Fibroblast of skin of left biceps (primary cell): ENCODE results near the gene PPP1R15B.
A peak's percentile ranks its signal among the peaks of the same experiment; 100 is the strongest.

Source experiments
- DNase-seq, 2 experiments: peaks; one replicate each; pipeline ENCODE4 v3.0.0-alpha.2; 2013; ENCODE audit warnings: low read depth in 2 of 2

The PPP1R15B gene

DNA sequence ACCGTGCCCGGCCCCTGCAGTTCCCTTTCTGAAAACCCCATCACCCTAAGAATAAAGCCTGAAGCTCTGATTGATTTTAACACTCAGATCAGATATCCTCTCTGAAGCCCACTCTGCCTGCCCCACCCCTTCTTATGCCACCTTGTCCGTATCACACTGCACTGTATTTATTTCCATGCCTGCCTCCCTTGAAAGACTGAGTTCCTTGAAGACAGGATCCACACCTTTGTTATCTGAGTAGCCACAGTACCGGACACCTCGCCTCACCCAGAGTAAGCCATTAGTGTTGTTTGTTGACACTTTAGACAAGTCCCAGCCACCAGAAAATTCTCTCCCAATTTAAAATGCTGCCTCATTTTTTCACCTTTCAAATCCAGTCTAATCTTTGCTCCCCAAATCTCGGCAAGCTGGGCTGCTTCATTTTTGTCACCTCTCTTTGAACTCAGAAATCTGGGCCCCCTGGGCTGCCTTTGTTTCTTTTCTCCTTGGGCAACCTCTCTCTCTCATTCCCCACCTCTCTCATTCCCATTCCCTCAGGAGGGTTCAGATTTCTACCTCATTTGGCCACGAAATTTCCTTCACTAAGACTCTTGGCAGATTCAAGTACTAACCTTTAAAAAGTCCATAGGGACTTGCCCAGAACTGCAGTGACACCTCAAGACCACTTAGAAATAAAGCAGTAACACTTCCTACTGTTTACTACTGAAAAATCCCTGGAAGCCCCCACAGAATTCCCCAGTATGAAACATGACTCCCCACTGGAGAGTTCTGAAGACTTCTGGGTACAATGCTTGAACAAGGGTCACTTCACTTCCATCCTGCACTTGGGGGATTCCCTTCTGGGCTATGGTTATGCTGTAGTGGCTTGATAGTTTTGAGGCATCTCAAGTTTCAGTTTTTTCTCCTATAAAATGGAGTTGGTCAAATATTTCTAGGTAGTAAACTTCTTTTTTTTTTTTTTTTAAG, 8.7 kb upstream of the PPP1R15B start:
- no peak for DNase-seq

DNA sequence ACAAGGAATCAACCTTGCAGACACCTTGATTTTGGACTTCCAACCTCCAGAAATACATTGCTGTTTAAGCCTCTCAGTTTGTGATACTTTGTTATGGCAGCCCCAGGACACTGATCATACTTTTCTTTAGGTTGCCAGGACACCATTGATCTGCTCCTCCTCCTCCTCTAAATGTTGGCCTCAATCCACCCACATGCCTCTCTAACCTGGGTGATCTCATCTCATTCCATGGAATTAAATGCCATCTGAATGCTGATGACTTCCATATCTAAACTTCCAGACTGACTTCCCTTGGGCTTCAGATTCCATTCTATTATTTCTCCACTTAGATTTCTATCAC, 7.4 kb upstream of the PPP1R15B start:
- peak in 1 of 2 experiments; percentile 33 for DNase-seq

DNA sequence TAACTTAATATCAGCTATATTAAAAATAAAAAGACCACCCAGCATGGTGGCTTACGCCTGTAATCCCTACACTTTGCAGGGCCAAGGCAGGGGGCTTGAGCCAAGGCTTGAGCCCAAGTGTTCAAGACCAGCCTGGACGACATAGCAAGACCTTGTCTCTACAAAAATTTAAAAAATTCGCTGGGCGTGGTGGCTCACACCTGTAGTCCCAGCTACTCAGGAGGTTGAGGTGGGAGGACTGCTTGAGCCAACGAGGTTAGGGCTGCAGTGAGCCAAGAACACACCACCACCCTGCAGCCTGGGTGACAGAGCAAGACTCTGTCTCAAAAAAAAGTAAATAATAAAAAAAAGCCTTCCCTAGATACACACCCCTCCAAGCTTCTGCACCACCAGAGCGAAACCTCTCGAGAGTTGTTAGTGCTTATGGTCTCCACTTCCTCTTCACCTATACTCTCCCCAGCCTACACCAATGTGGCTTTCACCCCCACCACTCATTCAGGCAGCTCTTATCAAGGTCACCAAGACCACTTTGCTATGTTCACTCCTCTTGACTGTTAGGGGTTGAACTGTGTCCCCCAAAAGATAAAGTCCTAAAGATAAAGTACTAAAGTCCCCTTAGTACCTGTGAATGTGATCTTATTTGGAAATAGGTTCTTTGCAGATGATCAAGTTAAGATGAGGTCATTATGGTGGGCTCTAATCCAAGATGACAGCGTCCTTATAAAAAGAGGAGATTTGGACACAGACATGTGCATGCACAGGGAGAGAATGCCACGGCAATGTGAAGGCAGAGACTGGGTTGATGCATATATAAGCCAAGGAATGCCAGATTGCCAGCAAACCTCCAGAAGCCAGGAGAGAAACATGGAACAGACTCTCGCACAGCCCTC, 6.8 kb upstream of the PPP1R15B start:
- DNase-seq = no peak

DNA sequence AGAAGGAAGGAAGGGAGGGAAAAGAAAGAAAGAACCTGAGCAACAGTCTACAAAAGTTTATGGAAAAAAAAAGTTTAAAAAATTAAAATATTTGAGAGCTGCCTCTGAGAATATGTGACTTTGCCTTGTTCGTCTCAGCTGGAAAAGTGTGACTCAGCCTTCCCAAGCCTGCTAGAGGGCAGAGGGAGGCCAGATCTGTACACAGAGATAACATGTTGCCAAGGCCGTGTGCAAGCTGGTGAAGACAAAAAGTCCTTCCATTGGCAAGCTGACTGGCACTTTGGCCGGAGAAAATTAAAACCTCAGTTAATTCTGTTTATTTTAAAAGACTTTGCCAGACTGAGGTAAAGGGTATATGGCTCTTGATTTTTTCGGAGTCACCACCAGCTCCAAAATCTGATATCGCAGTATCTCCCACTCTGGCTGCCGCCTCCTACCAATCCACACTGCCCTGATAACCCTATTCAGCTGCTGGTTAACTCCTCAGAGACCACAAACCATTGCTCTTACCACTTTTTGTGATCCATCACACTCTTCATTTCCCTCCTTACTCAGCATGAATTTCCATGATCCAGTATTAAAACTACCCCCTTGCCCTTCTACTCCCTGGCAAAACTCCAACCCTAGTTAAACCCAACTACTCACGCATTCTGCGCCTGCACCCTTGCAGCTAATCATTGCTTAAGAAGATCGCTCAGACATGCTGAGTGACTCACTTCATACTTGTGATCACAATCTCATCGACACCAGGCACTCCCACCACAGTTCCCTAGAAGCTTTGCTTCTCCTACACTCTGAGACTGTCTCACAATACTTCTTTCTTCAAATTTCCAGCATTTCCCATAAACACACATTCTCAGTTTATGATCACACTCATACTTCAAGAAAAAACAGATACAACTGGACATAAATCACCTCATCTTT, 5.7 kb upstream of the PPP1R15B start:
- peak; percentile 95 to 97 for DNase-seq

DNA sequence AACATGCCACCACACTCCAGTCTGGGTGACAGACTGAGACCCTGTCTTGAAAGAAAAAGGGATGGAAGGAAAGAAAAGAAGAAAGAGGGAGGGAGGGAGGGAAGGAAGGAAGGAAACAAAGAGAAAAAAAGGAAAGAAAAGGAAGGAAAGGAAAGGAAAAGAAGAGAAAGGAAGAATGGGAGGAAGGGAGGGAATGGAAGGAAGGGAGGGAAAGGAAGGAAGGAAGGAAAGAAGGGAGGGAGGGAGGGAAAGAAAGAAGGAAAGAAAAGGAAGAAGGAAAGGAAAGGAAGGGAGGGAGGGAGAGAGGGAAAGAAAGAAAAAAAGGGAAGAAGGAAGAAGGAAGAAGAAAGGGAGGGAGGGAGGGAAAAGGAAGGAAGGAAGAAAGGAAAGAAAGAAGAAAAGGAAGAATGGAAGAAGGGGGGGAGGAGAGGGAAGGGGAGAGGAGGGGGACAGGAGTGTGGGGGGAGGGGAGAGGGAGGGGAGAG, 5.0 kb upstream of the PPP1R15B start:
- no peak for DNase-seq

DNA sequence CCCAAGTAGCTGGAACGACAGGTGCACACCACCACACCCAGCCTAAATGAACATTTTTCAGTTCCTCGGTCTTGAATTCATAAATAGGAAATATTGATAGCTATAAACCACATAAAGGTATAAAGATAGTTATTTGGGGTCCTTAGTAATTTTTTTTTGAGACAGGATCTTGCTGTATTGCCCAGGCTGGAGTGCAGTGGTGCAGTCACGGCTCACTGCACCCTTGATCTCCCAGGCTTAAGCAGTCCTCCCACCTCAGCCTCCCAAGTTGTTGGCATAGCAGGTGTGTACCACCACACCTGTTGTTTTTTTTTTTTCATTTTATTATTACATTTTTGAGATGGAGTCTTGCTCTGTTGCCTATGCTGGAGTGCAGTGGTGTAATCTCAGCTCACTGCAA, 3.7 kb upstream of the PPP1R15B start:
- no peak for DNase-seq

DNA sequence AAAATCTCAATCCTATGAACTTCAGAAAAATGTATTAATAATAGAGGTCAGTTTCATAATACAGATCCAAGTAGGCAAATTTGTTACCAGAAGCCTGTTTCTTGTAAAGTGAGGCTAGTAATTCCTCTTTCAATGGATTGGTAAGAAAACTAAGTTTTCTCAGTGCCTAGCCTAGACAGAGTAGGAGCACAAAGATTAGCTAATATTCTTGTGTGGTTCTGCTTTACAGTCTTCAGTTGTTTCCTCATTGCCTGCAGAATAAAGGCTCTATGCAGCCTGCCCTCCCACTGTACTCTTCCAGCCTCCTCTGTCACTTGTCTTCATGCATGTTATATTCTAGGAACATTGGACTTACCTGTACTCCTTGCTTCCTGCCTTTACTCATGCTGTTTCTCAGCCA, 2.4 kb upstream of the PPP1R15B start:
- DNase-seq = no peak

DNA sequence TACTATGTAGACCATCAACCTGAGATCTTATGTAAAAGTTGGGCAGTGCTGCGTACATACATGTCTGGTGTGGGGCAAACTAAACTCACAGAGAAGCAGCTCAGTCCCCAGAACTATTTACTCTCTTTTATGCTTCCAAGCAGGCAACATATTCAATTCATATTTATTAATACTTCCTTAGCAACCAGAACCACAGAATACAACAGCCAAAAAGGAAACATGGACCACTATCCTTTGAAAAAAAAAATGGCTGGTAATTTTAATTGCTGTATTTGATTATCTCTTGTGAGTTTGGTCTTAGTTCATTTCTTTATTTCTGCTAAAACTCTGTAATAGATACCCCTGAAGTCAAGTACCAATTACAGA, 1.5 kb upstream of the PPP1R15B start:
- no peak for DNase-seq

DNA sequence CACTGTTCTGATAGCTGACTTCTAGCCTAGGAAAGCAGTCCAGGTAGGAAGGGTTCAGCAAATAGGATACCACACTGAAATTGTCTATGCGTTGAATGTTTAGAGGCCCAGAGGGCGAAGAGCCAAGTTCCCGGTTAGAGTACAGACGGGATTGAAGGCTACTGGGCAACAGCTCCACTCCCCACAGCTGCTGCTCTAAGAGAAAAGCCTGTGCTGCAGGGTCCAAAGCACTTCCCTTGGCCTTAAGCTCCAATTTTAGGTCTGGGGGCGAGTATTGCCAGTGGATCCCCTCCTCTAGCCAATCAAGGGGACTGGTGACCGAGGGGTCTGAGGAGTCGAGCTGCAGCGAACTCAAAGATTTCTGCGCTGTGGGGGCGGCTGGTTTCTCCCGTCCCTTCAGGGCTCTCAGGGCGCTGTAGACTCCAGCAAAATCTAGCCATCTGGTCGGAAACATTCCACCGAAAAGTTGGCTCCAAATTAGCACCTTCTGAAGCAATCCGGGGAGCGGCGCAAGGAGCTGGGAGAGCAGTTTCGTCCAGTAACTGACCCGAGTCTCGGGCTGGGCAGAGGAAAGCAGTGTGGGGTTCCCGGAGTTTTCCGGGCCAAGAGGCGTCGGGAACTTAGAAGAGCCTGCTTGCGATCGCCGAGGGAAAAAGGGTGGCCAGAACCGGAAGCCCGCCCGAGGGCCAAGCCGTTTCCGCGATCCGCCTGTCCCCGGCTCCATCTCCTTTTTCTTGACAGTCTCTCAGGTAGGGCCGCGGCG, 748 bp downstream of the PPP1R15B start:
- no peak for DNase-seq

DNA sequence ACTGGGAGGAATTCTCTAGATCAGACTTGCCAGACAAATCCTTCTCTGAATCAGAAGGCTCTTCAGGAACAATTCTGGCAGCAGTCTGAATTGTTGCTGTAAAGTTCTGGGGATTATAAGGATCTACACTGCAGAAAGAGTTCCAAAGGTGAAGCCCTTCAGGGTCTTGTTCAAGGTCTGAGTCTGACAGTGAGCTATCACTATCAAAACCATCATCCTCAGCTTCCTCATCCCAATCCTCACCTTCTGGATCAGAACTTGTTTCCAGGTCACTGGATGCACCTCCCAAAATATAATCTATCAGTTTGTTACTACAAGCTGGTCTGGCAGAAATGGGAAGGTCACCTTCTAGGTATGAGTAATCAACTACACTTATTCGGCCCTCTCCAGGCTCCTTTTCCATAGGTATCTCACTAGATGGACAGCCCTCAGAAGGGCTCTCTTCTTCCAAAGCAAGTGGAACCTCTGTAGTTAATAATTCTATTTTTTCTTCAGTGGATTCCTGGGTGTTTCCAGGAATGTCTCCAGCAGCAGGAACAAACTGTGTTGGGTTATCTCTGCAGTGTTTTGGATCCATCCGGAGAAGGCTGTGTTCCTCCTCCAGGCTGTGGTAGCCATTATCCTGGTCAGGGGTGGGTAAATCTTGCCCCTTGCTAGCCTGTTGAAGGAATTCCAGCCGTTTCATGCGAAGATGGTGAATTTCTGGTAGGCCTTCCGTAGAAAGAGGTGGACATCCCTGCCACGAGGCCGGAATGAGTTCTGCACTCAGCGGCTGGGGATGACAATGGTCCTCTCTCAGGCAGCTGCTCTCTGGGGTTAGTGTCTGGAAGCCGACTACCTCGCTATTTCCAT, 1.6 kb downstream of the PPP1R15B start:
- DNase-seq = no peak

DNA sequence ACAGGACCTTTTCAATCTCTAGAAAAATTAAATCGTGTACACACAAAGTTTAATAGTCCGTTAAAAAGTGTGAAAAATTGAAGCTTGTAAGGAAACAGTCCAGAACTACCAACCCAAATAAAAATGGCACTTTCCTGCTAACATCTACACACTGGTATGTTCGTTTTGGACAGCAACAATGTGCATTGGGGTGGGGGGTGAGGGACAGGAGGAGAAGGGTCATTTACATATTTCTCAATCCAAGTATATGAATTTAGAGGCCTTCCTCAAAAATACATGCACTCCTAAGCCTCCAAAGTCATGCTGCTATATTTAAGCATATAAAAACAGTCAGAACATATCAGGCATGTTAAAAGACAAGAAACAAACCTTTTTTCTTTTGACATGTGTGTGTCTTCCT, 2.5 kb downstream of the PPP1R15B start:
- no peak for DNase-seq

DNA sequence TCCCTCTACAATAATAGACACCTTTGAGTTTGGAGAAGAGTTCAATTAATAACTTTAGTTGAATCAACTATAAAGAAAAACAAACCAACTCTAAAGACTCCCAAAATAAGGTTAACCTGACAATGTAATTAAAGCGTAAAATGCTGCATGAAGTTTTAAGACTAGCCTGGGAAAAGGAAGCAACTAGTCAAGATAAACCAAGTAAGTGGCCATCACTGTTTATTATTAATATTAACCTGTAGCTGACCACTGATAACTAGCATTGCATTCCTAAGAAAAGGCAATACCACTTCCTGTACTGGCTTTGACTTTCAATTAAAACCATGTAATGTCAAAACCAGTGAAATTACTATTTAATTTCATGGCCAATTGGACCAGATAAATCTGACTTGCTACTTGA, 3.0 kb downstream of the PPP1R15B start:
- no peak for DNase-seq

DNA sequence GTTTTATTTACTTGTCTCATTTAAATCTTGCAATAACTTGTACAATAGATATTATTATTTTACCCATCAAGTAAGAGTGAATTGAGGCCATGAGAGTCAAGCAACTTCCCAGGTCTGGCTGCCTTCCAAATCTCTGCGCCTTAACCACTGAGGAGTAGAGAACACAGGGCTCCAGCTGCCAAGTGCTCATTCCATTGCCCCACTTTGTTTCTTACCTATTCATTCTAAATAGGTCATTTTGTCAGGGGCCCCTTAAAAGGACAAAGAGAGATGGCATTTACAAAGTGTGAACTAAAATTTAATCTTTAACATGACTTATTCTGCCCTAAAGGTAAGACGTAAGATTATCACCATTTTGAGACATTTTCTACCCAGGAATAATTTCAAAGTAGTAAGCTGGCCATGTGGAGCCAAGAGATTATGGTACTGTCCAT, 3.5 kb downstream of the PPP1R15B start:
- DNase-seq = no peak

DNA sequence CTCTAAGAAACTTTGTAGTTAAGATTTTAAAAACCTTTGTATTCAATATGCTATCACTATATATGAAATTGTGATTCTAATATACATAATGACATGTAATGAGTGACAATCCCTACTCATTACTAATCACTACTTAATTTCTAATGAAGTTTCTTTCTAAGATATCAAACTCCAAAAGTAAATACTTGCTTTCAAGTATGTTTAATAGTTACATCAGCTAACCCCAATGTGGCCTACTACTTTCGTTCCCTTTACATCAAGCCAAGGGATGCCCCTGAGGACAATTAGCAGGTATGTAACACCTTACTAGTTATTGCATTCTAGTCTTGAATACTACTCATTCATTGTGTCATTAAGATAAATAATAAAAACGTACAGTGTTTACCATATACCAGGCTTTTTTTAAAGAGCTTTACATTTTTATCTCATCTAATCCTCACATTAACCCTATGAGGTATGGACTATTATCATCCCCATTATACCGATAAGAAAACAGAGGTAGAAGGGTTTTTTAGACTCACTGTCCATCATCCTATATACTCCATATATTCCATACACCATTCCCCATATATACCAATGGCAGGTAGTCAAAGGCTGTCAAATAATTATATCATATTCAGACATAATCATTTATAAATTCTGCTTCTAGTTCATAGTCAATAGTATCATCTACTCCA, 4.2 kb downstream of the PPP1R15B start:
- no peak for DNase-seq

DNA sequence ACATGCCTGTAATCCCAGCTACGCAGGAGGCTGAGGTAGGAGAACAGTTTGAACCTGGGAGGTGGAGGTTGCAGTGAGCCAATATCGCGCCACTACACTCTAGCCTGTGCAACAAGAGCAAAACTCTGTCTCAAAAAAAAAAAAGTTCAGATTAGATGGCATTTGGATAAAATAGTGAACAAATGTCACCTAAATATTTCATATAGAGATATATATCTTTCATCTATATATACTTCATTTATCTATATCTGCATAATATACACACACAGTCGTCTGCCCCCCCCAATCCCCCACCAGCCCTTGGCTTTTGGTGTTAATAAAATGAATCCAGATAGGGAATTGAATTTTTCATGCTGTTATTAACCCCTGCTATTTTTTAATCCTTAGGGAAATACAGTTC, 5.0 kb downstream of the PPP1R15B start:
- no peak for DNase-seq

DNA sequence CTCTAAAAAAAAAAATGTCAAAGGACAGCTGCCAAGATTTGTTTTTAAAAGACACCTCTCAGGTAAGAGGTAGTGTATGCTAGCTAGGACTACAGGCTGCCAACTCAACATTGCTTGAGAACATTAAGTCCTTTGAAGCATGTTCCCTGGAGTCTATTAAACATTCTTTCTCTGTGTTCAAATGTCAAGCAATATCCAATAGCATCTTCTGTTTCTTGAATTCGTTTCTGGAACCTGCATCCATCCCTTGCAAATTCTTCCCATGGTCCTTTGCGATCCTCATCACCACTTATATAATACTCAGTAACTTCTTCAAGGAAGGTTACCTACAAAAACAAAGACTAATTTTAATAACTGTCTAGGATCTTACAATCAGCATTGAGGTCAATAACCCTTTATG, 5.6 kb downstream of the PPP1R15B start:
- DNase-seq = no peak

DNA sequence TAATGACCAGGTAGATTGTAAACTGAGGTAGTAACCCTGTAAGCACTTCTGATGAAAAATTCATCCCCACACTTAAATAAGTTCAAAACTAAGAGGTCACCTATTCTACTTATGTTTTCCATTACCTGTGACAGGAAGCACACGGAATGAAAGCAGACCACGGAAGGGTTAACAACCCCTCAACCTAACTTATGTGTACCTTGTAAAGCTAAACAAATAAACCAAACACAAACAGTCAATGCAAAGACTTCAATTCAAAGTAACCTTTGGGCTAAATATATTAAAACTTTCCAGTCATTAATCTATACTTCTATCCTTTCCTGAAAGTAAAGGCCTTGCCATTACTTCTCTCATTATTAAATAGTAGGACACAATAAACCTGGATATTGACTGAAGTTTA, 7.0 kb downstream of the PPP1R15B start:
- no peak for DNase-seq

DNA sequence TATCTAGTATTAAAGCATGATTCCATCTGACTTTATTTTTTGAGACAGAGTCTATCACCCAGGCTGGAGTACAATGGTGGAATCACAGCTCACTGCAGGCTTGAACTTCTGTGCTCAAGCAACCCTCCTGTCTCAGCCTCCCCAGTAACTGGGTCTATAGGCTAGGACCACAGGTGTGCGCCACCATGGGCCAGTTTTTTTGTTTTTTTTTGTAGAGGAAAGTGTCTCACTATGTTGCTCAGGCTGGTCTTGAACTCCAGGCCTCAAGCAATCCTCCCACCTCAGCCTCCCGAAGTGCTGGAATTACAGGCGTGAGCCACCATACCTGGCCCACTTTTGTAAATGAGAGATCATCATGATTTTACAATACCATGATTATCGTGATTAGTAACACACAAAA, 9.2 kb downstream of the PPP1R15B start:
- no peak for DNase-seq

DNA sequence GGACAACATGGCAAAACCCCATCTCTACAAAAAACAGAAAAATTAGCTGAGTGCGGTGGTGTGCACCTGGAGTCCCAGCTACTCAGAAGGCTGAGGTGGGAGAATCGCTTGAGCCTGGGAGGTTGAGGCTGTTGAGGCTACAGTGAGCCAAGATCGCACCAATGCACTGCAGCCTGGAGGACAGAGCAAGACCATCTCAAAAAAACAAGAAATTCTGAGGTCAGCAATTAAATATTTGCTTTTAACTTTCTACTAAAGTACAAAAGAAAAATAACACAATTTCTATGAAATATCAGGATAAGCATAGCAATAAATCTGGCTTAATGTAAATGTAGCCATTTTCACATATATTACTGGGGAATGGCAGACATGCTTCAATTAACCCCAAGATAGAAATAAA, 9.9 kb downstream of the PPP1R15B start:
- no peak for DNase-seq
